HG03196 (cell line): Measurements from ENCODE around the gene KCNF1.

ENCODE experiments used
- ATAC-seq: cut with Tn5 transposase; IDR thresholded peaks from one replicate; pipeline ENCODE4 v1.9.1; 2021; ENCODE audit not compliant: unreplicated experiment

KCNF1 gene

GRCh38 chr2:10911291-10912075 lies at the start of gene KCNF1:
Gene KCNF1, plus strand, starts transcription at chr2:10911934. Its CDS starts 493 bp downstream, at chr2:10912427.
- no peak for ATAC-seq

DNA sequence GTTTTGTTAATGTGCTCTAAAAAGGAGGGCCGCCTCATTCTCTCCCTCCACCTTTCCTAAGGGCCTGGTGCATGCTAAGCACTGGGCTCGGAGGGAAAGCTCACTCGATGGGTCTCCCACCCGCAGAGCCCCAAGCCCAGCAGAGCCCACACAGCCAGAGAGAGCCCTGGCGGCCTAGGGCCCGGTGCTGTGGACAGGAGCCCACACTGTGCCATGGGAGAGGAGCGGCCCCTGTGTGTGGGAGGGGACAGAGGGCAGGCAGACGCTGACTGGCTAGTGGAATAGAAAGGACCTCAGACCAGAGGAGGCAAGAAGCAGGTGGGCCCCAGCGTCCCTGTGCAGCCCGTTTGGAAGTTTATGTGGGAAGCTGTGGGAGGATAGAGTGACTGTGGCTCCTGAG lies 49.4 kb upstream of the KCNF1 start:
- no peak for ATAC-seq

- ATAC-seq: no peak
Observed at GRCh38 chr2:10863047-10863446, 48.7 kb upstream of the KCNF1 start.

- ATAC-seq: peak; percentile 64
Observed at GRCh38 chr2:10863837-10864236, 47.9 kb upstream of the KCNF1 start.

- no peak for ATAC-seq
Observed at GRCh38 chr2:10864251-10864650, 47.5 kb upstream of the KCNF1 start.

DNA sequence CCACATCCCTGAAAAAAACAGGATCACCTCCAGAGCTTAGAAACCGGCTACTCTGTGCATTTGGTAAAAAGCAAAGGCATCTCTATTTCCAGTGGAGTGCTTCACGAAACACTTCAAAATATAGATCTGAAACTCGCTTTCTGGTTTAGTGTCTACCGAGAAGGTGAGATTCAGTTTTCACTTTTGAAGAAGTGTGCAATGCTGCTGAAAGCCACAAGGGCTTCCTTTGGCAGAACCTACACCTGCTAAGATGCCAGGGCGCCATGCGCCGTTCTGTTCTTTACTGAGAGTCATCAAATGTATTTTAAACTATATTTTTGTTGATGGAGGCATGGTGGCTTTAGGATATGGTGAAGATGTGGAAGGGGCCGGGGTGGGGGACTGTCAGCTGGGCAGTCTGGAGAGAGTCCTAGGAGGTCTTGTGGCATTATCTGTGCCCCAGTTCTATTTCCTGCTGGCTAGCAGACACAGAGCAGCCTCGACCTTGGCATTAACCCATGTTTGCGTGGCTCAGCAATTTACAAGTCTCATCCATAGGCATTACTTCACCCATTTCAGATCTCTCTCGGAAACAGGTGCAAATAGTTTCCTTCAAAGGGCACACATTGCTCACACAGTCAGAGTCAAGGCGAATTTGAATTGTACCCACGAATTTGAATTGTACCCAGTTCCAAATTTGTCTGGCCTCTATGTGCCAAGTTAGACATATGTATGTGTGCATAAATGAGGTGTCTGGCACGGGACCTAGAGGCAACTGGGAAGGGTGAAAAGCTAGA lies 46.7 kb upstream of the KCNF1 start:
- peak; percentile 87 for ATAC-seq

- no peak for ATAC-seq
Observed at GRCh38 chr2:10865841-10866240, 45.9 kb upstream of the KCNF1 start.

DNA sequence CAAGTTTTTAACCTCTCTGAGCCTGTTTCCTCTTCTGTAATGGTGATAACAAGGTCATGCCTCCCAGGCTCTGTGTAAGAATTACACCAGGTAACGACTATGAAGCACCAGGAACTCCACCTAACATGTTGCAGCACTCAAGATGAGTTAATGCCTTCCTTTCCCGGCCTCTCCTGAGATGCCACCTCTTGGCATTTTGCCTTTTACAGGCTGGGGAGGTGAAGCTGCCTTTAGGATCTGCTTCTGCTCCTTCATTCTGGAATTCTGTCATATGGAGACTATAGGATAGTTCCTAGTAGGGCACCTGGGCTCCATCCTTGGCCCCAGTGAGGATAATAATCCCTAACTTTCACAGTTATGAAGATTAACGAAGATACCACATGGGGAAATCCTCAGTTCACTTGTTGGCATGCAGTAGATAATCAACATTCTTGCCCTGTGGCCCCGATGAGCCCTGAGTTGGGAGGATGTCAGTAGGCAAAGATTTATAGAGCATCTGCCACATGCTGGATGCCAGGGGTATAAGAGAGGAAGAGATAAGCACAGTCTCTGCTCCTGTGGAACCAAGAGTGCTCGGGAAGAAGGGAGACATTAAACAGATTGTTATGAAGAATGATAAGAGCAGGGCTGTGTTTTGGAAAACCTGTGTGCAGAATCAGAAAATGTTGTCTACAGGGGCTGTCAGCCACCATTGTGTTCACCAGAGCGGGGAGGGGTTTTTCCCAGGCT lies 43.9 kb upstream of the KCNF1 start:
- no peak for ATAC-seq

DNA sequence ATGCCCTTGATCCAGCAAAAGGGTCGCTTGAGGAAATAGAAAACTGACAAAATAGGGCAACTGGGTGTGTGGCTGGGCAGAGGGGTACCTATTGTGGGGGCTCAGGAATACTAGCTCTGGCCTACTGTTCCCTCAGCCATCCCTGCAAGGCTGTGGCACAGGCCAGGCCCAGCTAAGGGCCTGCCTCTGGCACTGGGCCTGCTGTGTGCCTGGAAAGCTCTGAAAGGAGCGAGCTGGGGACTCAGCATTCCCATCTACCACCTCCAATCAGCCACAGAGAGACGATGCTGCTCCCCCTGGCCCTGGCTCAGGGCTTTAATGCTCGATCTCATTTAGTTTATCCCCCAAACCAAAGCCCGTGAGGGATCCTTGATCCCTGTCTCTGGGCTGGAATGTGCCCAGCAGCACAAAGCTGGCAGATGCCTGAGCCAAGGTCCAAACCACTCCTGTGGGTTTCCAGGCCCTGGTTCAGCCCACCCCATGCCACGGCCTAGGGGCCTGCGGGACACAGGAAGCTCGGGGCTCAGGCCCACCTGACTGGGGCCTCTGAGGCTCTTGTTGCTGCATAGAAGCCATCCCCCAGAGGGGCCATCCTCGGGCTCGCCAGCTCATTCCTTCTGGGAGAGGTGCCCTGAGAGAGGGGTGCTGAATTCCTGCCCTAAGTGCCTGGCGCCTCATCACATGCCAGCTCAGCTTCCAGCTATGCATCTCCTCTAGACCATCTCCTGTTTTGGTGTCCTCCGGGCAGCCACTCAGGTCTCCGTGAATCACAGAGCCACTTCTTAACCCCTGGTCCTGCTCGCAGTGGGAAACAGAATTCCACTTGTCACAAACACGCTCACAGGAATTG lies 43.0 kb upstream of the KCNF1 start:
- no peak for ATAC-seq

DNA sequence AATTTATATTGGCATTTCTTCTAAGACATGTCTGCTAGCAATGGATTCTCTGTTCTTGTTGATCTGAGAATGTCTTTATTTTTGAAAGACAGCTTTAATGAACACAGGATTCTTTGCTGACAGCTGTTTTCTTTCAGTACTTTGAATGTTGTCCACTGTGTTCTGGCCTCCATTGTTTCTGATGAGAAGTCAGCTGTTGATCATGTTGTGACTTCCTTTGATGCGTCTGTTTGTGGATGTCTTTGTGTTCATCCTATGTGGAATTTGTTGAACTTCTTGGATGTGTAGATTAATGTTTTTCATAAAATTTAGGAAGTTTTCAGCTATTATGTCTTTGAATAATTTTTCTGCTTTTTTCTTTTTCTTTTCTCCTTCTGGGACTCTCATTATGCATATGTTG lies 39.8 kb upstream of the KCNF1 start:
- no peak for ATAC-seq

GRCh38 chr2:10873171-10873570 lies 38.6 kb upstream of the KCNF1 start:
- ATAC-seq: no peak

GRCh38 chr2:10873790-10874437 lies 37.8 kb upstream of the KCNF1 start:
- no peak for ATAC-seq

- ATAC-seq: no peak
Observed at GRCh38 chr2:10875126-10875525, 36.6 kb upstream of the KCNF1 start.

GRCh38 chr2:10876394-10876793 lies 35.3 kb upstream of the KCNF1 start:
- ATAC-seq: no peak

DNA sequence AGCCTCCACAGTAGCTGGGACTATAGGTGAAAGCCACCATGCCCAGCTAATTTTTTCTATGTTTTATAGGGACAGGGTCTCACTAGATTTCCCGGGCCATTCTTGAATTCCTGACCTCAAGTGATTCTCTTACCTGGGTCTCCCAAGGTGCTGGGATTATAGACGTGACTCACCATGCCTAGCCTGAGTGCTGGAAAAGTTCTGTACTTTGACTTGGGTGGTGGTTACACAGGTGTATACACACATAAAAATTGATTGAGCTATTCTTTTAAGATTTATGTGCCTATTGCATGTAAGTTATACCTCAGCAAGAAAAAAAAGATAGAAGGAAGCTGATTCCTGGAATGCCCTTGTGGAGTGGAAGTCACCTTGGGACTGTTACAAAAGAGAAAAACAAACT lies 34.8 kb upstream of the KCNF1 start:
- no peak for ATAC-seq

- no peak for ATAC-seq
Observed at GRCh38 chr2:10877651-10878111, 34.1 kb upstream of the KCNF1 start.

- no peak for ATAC-seq
Observed at GRCh38 chr2:10878268-10878915, 33.3 kb upstream of the KCNF1 start.

GRCh38 chr2:10879159-10879558 lies 32.6 kb upstream of the KCNF1 start:
- no peak for ATAC-seq
